Measurements from ENCODE around the gene OTX2.

The OTX2 gene

GRCh38 chr14:56797003-56797568 is 13.2 kb downstream of the OTX2 start:
- no peak for DNase-seq (ENCODE audit: extremely low read depth in 1 of 2, low read depth in 1 of 2)

- DNase-seq (ENCODE audit: extremely low read depth in 1 of 2, low read depth in 1 of 2), result no peak
Observed at GRCh38 chr14:56796259-56796658, 14.0 kb downstream of the OTX2 start.

GRCh38 chr14:56795284-56795622 is 15.0 kb downstream of the OTX2 start:
- DNase-seq (ENCODE audit: extremely low read depth in 1 of 2, low read depth in 1 of 2), result no peak

GRCh38 chr14:56794557-56795283 is 15.6 kb downstream of the OTX2 start:
- no peak for DNase-seq (ENCODE audit: extremely low read depth in 1 of 2, low read depth in 1 of 2)

GRCh38 chr14:56794088-56794556 is 16.2 kb downstream of the OTX2 start:
- no peak for DNase-seq (ENCODE audit: extremely low read depth in 1 of 2, low read depth in 1 of 2)

GRCh38 chr14:56789955-56790354 is 20.3 kb downstream of the OTX2 start:
- no peak for DNase-seq (ENCODE audit: extremely low read depth in 1 of 2, low read depth in 1 of 2)

- DNase-seq (ENCODE audit: extremely low read depth in 1 of 2, low read depth in 1 of 2), result no peak
Observed at GRCh38 chr14:56787530-56787929, 22.7 kb downstream of the OTX2 start.

GRCh38 chr14:56782711-56783110 is 27.6 kb downstream of the OTX2 start:
- DNase-seq (ENCODE audit: extremely low read depth in 1 of 2, low read depth in 1 of 2), result no peak

- no peak for DNase-seq (ENCODE audit: extremely low read depth in 1 of 2, low read depth in 1 of 2)
Observed at GRCh38 chr14:56774503-56774902, 35.8 kb downstream of the OTX2 start.

- DNase-seq (ENCODE audit: extremely low read depth in 1 of 2, low read depth in 1 of 2), result no peak
Observed at GRCh38 chr14:56770512-56770911, 39.8 kb downstream of the OTX2 start.

- no peak for DNase-seq (ENCODE audit: extremely low read depth in 1 of 2, low read depth in 1 of 2)
Observed at GRCh38 chr14:56760164-56760914, 49.9 kb downstream of the OTX2 start.

- DNase-seq (ENCODE audit: extremely low read depth in 1 of 2, low read depth in 1 of 2), result no peak
Observed at GRCh38 chr14:56759633-56760032, 50.6 kb downstream of the OTX2 start.

- no peak for DNase-seq (ENCODE audit: extremely low read depth in 1 of 2, low read depth in 1 of 2)
Observed at GRCh38 chr14:56759094-56759493, 51.2 kb downstream of the OTX2 start.

- no peak for DNase-seq (ENCODE audit: extremely low read depth in 1 of 2, low read depth in 1 of 2)
Observed at GRCh38 chr14:56754921-56755320, 55.4 kb downstream of the OTX2 start.

GRCh38 chr14:56753396-56753795 is 56.9 kb downstream of the OTX2 start:
- DNase-seq (ENCODE audit: extremely low read depth in 1 of 2, low read depth in 1 of 2), result no peak

- DNase-seq (ENCODE audit: extremely low read depth in 1 of 2, low read depth in 1 of 2), result no peak
Observed at GRCh38 chr14:56752428-56752827, 57.9 kb downstream of the OTX2 start.

GRCh38 chr14:56751471-56751870 is 58.8 kb downstream of the OTX2 start:
- DNase-seq (ENCODE audit: extremely low read depth in 1 of 2, low read depth in 1 of 2), result no peak

All from stimulated activated CD8-positive, alpha-beta memory T cell treated with anti-CD3 and anti-CD28 coated beads, Interleukin-7, amount 100 ng/mL, for 48 hours (primary cell).